ENCODE data around the gene KIF6.
"Not testable (repeated sequence)": the region's sequence is repeated elsewhere in the genome, so short reads cannot be mapped to it uniquely, and the experiment has no call there.

The KIF6 gene

DNA sequence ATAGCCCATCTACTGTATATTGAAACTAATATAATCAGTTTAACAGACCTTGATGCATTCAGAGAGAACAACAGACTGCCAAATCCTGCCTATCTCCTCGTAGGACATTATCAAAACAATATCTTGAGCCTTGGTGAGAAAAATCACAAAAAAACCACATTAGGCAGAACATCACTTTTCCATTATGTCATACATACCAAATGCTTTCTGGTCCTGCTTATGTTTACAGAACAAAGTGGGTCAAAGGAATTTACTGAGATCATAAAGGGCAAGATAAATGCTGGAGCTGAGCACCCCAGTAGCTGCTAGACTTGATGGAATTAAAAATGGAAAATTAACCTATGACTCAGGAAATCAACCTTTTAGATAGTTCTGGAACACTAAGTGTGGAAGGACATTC lies 207.5 kb downstream of the KIF6 start:
- H3K79me2 ChIP-seq (ENCODE audit: insufficient read depth, low read length): no peaks in the 10 kb centered on the region
- H3K36me3 ChIP-seq (ENCODE audit: insufficient read depth, low read length): no peaks in the 10 kb centered on the region
- H3K4me1 ChIP-seq (ENCODE audit: insufficient read depth, low read length): no peaks in the 10 kb centered on the region
- peaks cover 4% of the 10 kb centered on the region for H3K27me3 ChIP-seq (ENCODE audit: insufficient read depth, low read length, poor library complexity)
- TF ChIP-seq, protein P1, sequence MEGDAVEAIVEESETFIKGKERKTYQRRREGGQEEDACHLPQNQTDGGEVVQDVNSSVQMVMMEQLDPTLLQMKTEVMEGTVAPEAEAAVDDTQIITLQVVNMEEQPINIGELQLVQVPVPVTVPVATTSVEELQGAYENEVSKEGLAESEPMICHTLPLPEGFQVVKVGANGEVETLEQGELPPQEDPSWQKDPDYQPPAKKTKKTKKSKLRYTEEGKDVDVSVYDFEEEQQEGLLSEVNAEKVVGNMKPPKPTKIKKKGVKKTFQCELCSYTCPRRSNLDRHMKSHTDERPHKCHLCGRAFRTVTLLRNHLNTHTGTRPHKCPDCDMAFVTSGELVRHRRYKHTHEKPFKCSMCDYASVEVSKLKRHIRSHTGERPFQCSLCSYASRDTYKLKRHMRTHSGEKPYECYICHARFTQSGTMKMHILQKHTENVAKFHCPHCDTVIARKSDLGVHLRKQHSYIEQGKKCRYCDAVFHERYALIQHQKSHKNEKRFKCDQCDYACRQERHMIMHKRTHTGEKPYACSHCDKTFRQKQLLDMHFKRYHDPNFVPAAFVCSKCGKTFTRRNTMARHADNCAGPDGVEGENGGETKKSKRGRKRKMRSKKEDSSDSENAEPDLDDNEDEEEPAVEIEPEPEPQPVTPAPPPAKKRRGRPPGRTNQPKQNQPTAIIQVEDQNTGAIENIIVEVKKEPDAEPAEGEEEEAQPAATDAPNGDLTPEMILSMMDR (IDR thresholded peaks at IDR 0.05; ENCODE audit: borderline replicate concordance, extremely low read depth, low read length, poor library complexity, severe bottlenecking): no peak
- TF ChIP-seq EZH2 (IDR thresholded peaks at IDR 0.05; ENCODE audit: borderline replicate concordance, low read depth, low read length, severe bottlenecking): no peak
- H3K9me3 ChIP-seq (ENCODE audit: insufficient read depth, low read length, severe bottlenecking): no peaks in the 10 kb centered on the region
- no peaks in the 10 kb centered on the region for H4K20me1 ChIP-seq (ENCODE audit: insufficient read depth, low read length)
- no peak for DNase-seq
- H3K4me2 ChIP-seq (ENCODE audit: insufficient read depth, low read length): no peak overlapping the region
- no peak overlapping the region for H3K27ac ChIP-seq (ENCODE audit: low read length)
- H3K9ac ChIP-seq (ENCODE audit: low read depth, low read length): no peak overlapping the region
- no peak overlapping the region for H3K4me3 ChIP-seq (ENCODE audit: low read depth in 1 of 2, low read length in 2 of 2)
- ATAC-seq (ENCODE audit: insufficient read depth, low read depth): no peak
- no peak overlapping the region for H2AFZ ChIP-seq (ENCODE audit: low read depth, low read length)

DNA sequence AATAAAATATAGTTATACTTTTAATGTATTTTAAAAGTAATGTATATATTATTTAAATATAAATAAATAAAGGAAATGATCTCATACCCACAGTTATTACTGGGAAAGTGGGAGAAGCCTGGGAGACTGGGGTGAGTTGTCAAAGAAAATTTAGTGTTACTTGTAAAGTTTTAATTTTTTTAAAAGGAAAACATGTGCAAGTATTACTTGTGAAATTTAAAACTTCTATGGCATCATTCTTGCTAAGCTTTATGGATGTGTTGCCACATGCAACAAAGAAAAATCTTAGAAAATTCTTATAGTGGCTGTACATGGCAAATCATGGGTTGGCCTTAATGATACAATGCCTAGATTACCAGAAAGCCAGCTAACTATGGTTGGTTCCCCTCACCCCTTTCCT lies 208.7 kb downstream of the KIF6 start:
- TF ChIP-seq, protein P1 (IDR thresholded peaks at IDR 0.05; ENCODE audit: borderline replicate concordance, extremely low read depth, low read length, poor library complexity, severe bottlenecking): no peak
- TF ChIP-seq EZH2 (IDR thresholded peaks at IDR 0.05; ENCODE audit: borderline replicate concordance, low read depth, low read length, severe bottlenecking): no peak
- Histone ChIP-seq H3K9ac (ENCODE audit: low read depth, low read length) (no peak overlapping the region), H3K4me1 (ENCODE audit: insufficient read depth, low read length) (no peaks in the 10 kb centered on the region), H2AFZ (ENCODE audit: low read depth, low read length) (no peak overlapping the region), H3K27ac (ENCODE audit: low read length) (no peak overlapping the region), H3K79me2 (ENCODE audit: insufficient read depth, low read length) (no peaks in the 10 kb centered on the region), H3K9me3 (ENCODE audit: insufficient read depth, low read length, severe bottlenecking) (no peaks in the 10 kb centered on the region), H3K36me3 (ENCODE audit: insufficient read depth, low read length) (no peaks in the 10 kb centered on the region), H3K4me2 (ENCODE audit: insufficient read depth, low read length) (no peak overlapping the region), H3K27me3 (ENCODE audit: insufficient read depth, low read length, poor library complexity) (no peaks in the 10 kb centered on the region), H3K4me3 (ENCODE audit: low read depth in 1 of 2, low read length in 2 of 2) (no peak overlapping the region), H4K20me1 (ENCODE audit: insufficient read depth, low read length) (no peaks in the 10 kb centered on the region)
- DNase-seq: no peak
- no peak for ATAC-seq (ENCODE audit: insufficient read depth, low read depth)

DNA sequence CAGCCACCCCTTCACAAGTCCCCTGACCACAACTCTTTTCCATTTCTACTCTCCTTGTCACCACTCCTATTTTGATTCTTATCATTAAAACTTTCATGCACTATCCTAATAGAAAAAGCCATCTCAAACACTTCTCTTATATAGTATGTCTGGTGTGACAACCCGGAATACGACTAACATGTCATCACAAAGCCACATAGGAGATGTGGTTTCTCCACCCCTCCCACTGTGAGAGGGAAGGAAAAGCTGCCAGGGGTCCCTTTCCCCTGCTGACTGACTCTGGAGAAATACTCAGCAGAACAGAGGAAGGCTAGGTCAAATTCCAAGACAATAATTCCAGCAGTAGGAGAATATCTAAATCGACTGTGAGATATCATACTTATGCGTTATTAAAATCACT lies 209.7 kb downstream of the KIF6 start:
- DNase-seq (no peak), ATAC-seq (ENCODE audit: insufficient read depth, low read depth) (no peak)
- Histone ChIP-seq H3K4me3 (ENCODE audit: low read depth in 1 of 2, low read length in 2 of 2) (no peak overlapping the region), H3K4me2 (ENCODE audit: insufficient read depth, low read length) (no peak overlapping the region), H2AFZ (ENCODE audit: low read depth, low read length) (no peak overlapping the region), H3K9ac (ENCODE audit: low read depth, low read length) (no peak overlapping the region), H3K27me3 (ENCODE audit: insufficient read depth, low read length, poor library complexity) (no peaks in the 10 kb centered on the region), H3K27ac (ENCODE audit: low read length) (no peak overlapping the region), H3K9me3 (ENCODE audit: insufficient read depth, low read length, severe bottlenecking) (no peaks in the 10 kb centered on the region), H3K79me2 (ENCODE audit: insufficient read depth, low read length) (no peaks in the 10 kb centered on the region), H4K20me1 (ENCODE audit: insufficient read depth, low read length) (no peaks in the 10 kb centered on the region), H3K4me1 (ENCODE audit: insufficient read depth, low read length) (no peaks in the 10 kb centered on the region), H3K36me3 (ENCODE audit: insufficient read depth, low read length) (no peaks in the 10 kb centered on the region)
- TF ChIP-seq, protein P1 (IDR thresholded peaks at IDR 0.05; ENCODE audit: borderline replicate concordance, extremely low read depth, low read length, poor library complexity, severe bottlenecking): no peak
- TF ChIP-seq EZH2 (IDR thresholded peaks at IDR 0.05; ENCODE audit: borderline replicate concordance, low read depth, low read length, severe bottlenecking): no peak

DNA sequence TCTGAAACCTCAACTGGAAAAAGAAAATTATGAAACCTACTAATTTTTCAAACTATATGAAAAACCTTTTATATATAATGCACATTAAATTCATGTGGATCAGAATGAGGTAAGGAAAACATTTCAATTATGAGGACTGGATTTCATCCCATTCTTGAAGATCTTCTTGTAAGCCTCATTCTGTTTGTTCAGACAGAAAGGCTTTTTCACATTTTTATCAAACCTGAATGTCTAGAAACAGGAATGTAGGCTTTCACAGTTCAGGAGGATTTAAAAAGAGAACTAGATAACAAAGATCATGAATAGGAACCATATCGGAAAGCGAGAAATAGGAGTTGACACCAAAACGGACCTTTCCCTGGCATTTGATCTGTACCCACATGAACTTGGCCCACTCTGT lies 210.2 kb downstream of the KIF6 start:
- Histone ChIP-seq H3K9ac (ENCODE audit: low read depth, low read length) (no peak overlapping the region), H4K20me1 (ENCODE audit: insufficient read depth, low read length) (no peaks in the 10 kb centered on the region), H3K36me3 (ENCODE audit: insufficient read depth, low read length) (no peaks in the 10 kb centered on the region), H3K27ac (ENCODE audit: low read length) (no peak overlapping the region), H3K4me1 (ENCODE audit: insufficient read depth, low read length) (no peaks in the 10 kb centered on the region), H3K9me3 (ENCODE audit: insufficient read depth, low read length, severe bottlenecking) (no peaks in the 10 kb centered on the region), H2AFZ (ENCODE audit: low read depth, low read length) (no peak overlapping the region), H3K79me2 (ENCODE audit: insufficient read depth, low read length) (no peaks in the 10 kb centered on the region), H3K4me2 (ENCODE audit: insufficient read depth, low read length) (no peak overlapping the region), H3K4me3 (ENCODE audit: low read depth in 1 of 2, low read length in 2 of 2) (no peak overlapping the region), H3K27me3 (ENCODE audit: insufficient read depth, low read length, poor library complexity) (no peaks in the 10 kb centered on the region)
- no peak for TF ChIP-seq EZH2 (IDR thresholded peaks at IDR 0.05; ENCODE audit: borderline replicate concordance, low read depth, low read length, severe bottlenecking)
- TF ChIP-seq, protein P1 (IDR thresholded peaks at IDR 0.05; ENCODE audit: borderline replicate concordance, extremely low read depth, low read length, poor library complexity, severe bottlenecking): no peak
- DNase-seq (no peak), ATAC-seq (ENCODE audit: insufficient read depth, low read depth) (no peak)

DNA sequence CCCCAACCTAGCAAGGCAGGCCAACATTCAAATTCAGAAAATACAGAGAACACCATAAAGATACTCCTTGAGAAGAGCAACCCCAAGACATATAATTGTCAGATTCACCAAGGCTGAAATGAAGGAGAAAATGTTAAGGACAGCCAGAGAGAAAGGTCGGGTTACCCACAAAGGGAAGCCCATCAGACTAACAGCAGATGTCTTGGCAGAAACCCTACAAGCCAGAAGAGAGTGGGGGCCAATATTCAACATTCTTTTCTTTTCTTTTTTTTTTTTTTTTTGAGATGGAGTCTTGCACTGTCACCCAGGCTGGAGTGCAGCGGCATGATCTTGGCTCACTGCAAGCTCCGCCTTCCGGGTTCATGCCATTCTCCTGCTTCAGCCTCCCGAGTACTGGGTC lies 215.4 kb downstream of the KIF6 start:
- H3K27ac ChIP-seq (ENCODE audit: low read length); H3K36me3 ChIP-seq (ENCODE audit: insufficient read depth, low read length); H3K9ac ChIP-seq (ENCODE audit: low read depth, low read length); H4K20me1 ChIP-seq (ENCODE audit: insufficient read depth, low read length); H2AFZ ChIP-seq (ENCODE audit: low read depth, low read length); ATAC-seq (ENCODE audit: insufficient read depth, low read depth); H3K79me2 ChIP-seq (ENCODE audit: insufficient read depth, low read length); H3K4me1 ChIP-seq (ENCODE audit: insufficient read depth, low read length); H3K27me3 ChIP-seq (ENCODE audit: insufficient read depth, low read length, poor library complexity); H3K4me2 ChIP-seq (ENCODE audit: insufficient read depth, low read length); H3K9me3 ChIP-seq (ENCODE audit: insufficient read depth, low read length, severe bottlenecking); H3K4me3 ChIP-seq (ENCODE audit: low read depth in 1 of 2, low read length in 2 of 2); DNase-seq: not testable (repeated sequence)
